HEK293 (cell line): Measurements from ENCODE around the gene SSX4.
"Not testable (repeated sequence)": the region's sequence is repeated elsewhere in the genome, so short reads cannot be mapped to it uniquely, and the experiment has no call there.

Experiments used
- HOXA7 ChIP-seq: sonication (generic); formaldehyde crosslinking; IDR thresholded peaks from 2 replicates; pipeline ENCODE4 v1.8.1; 2022; ENCODE audit warnings: missing genetic modification reagents, borderline replicate concordance
- IKZF3 ChIP-seq: fragments of 450-650 bp; IDR thresholded peaks from 2 replicates; pipeline ENCODE4 v1.5.0; 2018; ENCODE audit warnings: missing biosample characterization, mild to moderate bottlenecking, missing genetic modification characterization, moderate library complexity
- KLF10 ChIP-seq: fragments of 450-650 bp; IDR thresholded peaks from 2 replicates; pipeline ENCODE4 v1.5.1; 2018; ENCODE audit warnings: missing biosample characterization, mild to moderate bottlenecking, missing genetic modification characterization
- TCF7L2 ChIP-seq: IDR thresholded peaks from 2 replicates; pipeline ENCODE4 v1.6.1; 2011; ENCODE audit warnings: low read depth, mild to moderate bottlenecking, inconsistent platforms, low read length, moderate library complexity, borderline replicate concordance
- TRIM28 ChIP-seq: IDR thresholded peaks from 2 replicates; pipeline ENCODE4 v1.6.1; 2011; ENCODE audit warnings: low read length, control low read depth, borderline replicate concordance
- ZBTB1 ChIP-seq: fragments of 450-650 bp; formaldehyde crosslinking; IDR thresholded peaks from 2 replicates; pipeline ENCODE4 v1.5.1; 2016; ENCODE audit warnings: missing biosample characterization, missing genetic modification characterization
- ZFP3 ChIP-seq: fragments of 450-650 bp; formaldehyde crosslinking; IDR thresholded peaks from 2 replicates; pipeline ENCODE4 v1.5.1; 2016; ENCODE audit warnings: low read depth, missing biosample characterization, missing genetic modification characterization
- ZNF133 ChIP-seq: fragments of 450-650 bp; formaldehyde crosslinking; IDR thresholded peaks from 2 replicates; pipeline ENCODE4 v1.5.1; 2016; ENCODE audit warnings: missing biosample characterization, missing genetic modification characterization
- ZNF701 ChIP-seq: fragments of 450-650 bp; formaldehyde crosslinking; IDR thresholded peaks from 2 replicates; pipeline ENCODE4 v1.5.1; 2016; ENCODE audit warnings: missing biosample characterization, missing genetic modification characterization
- ZNF768 ChIP-seq: fragments of 450-650 bp; formaldehyde crosslinking; IDR thresholded peaks from 2 replicates; pipeline ENCODE4 v1.5.1; 2018; ENCODE audit warnings: missing biosample characterization, mild to moderate bottlenecking, missing genetic modification characterization
- TF ChIP-seq, protein P1 (sequence below): fragments of 450-650 bp; formaldehyde crosslinking; IDR thresholded peaks from 2 replicates; pipeline ENCODE4 v1.5.1; 2016; ENCODE audit warnings: missing biosample characterization, missing genetic modification characterization
- TF ChIP-seq, protein P2 (sequence below): fragments of 450-650 bp; formaldehyde crosslinking; IDR thresholded peaks from 2 replicates; pipeline ENCODE4 v1.5.1; 2016; ENCODE audit warnings: missing biosample characterization, missing genetic modification characterization

DNA sequence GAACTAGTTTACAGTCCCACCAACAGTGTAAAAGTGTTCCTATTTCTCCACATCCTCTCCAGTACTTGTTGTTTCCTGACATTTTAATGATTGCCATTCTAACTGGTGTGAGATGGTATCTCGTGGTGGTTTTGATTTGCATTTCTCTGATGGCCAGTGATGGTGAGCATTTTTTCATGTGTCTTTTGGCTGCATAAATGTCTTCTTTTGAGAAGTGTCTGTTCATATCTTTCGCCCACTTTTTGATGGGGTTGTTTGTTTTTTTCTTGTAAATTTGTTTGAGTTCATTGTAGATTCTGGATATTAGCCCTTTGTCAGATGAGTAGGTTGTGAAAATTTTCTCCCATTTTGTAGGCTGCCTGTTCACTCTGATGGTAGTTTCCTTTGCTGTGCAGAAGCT, 13.6 kb downstream of the SSX4 start:
- not testable (repeated sequence) for TF ChIP-seq KLF10 (tag by site-specific recombination); ZBTB1 (tag by site-specific recombination); HOXA7; ZNF133 (tag by site-specific recombination); TRIM28; TCF7L2; ZNF768 (tag by site-specific recombination); ZFP3; IKZF3 (tag by site-specific recombination); ZNF701 (tag by site-specific recombination)
- TF ChIP-seq, protein P1, sequence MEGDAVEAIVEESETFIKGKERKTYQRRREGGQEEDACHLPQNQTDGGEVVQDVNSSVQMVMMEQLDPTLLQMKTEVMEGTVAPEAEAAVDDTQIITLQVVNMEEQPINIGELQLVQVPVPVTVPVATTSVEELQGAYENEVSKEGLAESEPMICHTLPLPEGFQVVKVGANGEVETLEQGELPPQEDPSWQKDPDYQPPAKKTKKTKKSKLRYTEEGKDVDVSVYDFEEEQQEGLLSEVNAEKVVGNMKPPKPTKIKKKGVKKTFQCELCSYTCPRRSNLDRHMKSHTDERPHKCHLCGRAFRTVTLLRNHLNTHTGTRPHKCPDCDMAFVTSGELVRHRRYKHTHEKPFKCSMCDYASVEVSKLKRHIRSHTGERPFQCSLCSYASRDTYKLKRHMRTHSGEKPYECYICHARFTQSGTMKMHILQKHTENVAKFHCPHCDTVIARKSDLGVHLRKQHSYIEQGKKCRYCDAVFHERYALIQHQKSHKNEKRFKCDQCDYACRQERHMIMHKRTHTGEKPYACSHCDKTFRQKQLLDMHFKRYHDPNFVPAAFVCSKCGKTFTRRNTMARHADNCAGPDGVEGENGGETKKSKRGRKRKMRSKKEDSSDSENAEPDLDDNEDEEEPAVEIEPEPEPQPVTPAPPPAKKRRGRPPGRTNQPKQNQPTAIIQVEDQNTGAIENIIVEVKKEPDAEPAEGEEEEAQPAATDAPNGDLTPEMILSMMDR (tag by site-specific recombination), result not testable (repeated sequence)
- TF ChIP-seq, protein P2, sequence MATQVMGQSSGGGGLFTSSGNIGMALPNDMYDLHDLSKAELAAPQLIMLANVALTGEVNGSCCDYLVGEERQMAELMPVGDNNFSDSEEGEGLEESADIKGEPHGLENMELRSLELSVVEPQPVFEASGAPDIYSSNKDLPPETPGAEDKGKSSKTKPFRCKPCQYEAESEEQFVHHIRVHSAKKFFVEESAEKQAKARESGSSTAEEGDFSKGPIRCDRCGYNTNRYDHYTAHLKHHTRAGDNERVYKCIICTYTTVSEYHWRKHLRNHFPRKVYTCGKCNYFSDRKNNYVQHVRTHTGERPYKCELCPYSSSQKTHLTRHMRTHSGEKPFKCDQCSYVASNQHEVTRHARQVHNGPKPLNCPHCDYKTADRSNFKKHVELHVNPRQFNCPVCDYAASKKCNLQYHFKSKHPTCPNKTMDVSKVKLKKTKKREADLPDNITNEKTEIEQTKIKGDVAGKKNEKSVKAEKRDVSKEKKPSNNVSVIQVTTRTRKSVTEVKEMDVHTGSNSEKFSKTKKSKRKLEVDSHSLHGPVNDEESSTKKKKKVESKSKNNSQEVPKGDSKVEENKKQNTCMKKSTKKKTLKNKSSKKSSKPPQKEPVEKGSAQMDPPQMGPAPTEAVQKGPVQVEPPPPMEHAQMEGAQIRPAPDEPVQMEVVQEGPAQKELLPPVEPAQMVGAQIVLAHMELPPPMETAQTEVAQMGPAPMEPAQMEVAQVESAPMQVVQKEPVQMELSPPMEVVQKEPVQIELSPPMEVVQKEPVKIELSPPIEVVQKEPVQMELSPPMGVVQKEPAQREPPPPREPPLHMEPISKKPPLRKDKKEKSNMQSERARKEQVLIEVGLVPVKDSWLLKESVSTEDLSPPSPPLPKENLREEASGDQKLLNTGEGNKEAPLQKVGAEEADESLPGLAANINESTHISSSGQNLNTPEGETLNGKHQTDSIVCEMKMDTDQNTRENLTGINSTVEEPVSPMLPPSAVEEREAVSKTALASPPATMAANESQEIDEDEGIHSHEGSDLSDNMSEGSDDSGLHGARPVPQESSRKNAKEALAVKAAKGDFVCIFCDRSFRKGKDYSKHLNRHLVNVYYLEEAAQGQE (tag by site-specific recombination), result not testable (repeated sequence)
